A673 (cell line): ENCODE measurements around the gene TAP2.

Experiments used
- EZH2 ChIP-seq: fragments of 200-600 bp; sonication (generic); IDR thresholded peaks from 2 replicates; pipeline ENCODE4 v1.6.1; 2017; ENCODE audit warnings: borderline replicate concordance, low read depth, mild to moderate bottlenecking, mixed read lengths, antibody characterized with exemption, low read length; ENCODE audit not compliant: poor library complexity, severe bottlenecking
- TF ChIP-seq, protein P1 (sequence below): fragments of 300-800, 200-600 bp; sonication (generic); conservative IDR thresholded peaks from 2 replicates; pipeline ENCODE4 v1.5.1; 2017; ENCODE audit warnings: low read depth, mild to moderate bottlenecking, antibody characterized with exemption, low read length, moderate library complexity, mixed read lengths

DNA sequence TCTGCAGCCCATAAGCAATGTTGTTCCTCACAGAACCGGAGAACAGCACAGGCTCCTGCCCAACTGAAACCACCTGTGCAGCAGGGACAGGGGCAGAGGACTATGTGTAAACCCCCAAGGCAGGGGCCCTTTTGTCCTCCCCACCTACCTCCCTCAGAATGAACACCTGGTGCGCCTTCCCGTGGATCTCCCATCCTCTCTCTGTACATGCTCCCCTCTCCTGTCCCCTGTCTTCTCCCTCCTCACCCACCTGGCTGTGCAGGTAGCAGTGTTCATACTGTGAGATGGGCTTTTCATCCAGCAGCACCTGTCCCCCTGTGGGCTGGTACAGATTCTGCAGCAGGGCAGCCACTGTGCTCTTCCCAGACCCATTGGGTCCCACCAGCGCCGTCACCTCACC is 8.5 kb downstream of the TAP2 start:
- TF ChIP-seq, protein P1, sequence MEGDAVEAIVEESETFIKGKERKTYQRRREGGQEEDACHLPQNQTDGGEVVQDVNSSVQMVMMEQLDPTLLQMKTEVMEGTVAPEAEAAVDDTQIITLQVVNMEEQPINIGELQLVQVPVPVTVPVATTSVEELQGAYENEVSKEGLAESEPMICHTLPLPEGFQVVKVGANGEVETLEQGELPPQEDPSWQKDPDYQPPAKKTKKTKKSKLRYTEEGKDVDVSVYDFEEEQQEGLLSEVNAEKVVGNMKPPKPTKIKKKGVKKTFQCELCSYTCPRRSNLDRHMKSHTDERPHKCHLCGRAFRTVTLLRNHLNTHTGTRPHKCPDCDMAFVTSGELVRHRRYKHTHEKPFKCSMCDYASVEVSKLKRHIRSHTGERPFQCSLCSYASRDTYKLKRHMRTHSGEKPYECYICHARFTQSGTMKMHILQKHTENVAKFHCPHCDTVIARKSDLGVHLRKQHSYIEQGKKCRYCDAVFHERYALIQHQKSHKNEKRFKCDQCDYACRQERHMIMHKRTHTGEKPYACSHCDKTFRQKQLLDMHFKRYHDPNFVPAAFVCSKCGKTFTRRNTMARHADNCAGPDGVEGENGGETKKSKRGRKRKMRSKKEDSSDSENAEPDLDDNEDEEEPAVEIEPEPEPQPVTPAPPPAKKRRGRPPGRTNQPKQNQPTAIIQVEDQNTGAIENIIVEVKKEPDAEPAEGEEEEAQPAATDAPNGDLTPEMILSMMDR, result no peak
- TF ChIP-seq EZH2, result no peak
